Measurements from ENCODE around the gene VAV2. TPM values are rescaled to one million over a fixed set of nuclear protein-coding genes. Genes with fewer than 3 reads are reported as not detected.

Gene VAV2
- total RNA-seq, 3 donors from 2014 or later: 29.4 to 34.8 (median 34.5) TPM

DNA sequence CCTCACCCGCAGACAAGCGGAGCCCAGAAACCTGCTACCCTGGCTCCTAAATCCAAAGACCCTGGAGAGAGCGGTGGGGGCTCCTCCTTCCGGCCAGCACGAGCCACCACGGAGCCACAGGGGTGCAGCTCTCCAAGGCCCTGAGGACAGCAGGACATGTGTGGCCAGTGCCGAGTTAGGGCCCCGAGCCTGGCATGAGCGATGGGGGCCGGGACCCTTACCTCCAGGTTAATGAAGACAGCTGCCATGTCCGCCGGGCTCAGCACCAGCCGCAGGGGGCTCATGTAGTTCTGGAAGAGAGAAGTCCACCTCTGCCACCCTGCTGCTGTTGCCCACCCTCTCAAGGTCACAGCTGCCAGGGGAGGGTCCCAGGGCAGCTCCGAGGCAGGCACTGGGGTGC, 185.1 kb downstream of the VAV2 start:
- Histone ChIP-seq H3K9me3 (no peaks in the 10 kb centered on the region), H3K4me3 (no peak overlapping the region), H3K4me1 (ENCODE audit: low read depth) (no peaks in the 10 kb centered on the region), H3K36me3 (ENCODE audit: low read depth) (no peaks in the 10 kb centered on the region)
- ATAC-seq: no peak
- TF ChIP-seq, protein P1, sequence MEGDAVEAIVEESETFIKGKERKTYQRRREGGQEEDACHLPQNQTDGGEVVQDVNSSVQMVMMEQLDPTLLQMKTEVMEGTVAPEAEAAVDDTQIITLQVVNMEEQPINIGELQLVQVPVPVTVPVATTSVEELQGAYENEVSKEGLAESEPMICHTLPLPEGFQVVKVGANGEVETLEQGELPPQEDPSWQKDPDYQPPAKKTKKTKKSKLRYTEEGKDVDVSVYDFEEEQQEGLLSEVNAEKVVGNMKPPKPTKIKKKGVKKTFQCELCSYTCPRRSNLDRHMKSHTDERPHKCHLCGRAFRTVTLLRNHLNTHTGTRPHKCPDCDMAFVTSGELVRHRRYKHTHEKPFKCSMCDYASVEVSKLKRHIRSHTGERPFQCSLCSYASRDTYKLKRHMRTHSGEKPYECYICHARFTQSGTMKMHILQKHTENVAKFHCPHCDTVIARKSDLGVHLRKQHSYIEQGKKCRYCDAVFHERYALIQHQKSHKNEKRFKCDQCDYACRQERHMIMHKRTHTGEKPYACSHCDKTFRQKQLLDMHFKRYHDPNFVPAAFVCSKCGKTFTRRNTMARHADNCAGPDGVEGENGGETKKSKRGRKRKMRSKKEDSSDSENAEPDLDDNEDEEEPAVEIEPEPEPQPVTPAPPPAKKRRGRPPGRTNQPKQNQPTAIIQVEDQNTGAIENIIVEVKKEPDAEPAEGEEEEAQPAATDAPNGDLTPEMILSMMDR (IDR thresholded peaks at IDR 0.05): no peak
- intact Hi-C loops (cut with DNase I, micrococcal nuclease): no loop called here
- no peak for DNase-seq

DNA sequence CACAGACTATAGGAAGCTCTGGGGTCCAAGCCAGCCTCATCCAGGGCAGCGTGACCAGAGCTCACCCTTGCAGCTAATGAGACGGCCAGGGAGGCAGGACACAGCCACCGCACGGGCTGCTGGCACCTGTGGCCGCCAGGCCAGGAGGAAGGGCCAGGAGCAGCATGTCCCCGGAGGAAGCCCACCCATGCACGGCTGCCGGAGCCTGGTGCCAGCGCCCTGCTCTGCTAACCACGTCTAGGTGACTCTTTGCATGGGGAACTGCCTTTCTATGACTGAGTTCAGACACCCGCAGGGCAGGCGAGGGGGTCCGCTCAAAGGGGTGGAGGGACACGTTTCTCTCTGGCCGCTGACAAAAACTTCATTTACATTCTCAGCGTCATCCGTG, 185.5 kb downstream of the VAV2 start:
- DNase-seq: no peak
- H3K4me1 ChIP-seq (ENCODE audit: low read depth): no peaks in the 10 kb centered on the region
- H3K9me3 ChIP-seq: no peaks in the 10 kb centered on the region
- TF ChIP-seq, protein P1 (IDR thresholded peaks at IDR 0.05): no peak
- intact Hi-C loops (cut with DNase I, micrococcal nuclease): no loop called here
- H3K36me3 ChIP-seq (ENCODE audit: low read depth): no peaks in the 10 kb centered on the region
- no peak overlapping the region for H3K4me3 ChIP-seq
- ATAC-seq: no peak

DNA sequence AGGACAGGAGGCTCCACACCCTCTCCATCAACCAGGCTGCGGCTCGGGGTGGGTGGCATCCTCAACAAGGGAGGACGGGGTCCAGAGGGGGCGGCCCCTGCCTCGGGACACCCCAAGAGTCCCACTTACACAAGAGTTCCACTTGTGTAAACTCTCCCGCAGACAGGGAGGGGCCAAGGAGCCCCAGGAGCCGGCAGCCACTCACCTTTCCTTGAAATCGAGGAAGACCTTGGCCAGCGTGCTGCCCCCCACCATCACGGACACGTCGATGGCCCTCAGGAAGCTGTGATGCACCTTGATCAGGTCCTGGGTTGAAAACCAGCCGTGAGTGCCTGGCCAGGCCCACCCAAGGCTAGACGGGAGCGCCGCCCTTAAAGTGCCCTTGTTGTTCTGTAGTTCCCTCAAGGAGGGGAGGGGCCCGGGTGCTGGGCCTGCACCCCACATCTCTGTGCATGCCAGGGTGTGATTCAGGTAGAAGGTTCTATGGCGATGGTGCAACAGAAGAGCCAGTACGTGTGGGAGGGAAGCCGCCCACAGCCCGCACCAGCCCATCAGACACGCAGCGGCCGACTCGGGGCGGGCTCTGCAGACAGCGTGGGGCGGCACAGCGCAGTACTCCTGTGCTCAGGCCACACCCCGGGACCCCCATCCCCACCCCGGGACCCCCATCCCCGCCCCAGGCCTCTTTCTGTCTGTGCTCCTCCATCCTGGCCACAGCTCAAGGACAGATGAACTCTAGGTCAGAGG, 186.1 kb downstream of the VAV2 start:
- TF ChIP-seq, protein P1 (IDR thresholded peaks at IDR 0.05): no peak
- ATAC-seq (no peak), DNase-seq (no peak)
- Histone ChIP-seq H3K4me3 (no peak overlapping the region), H3K4me1 (ENCODE audit: low read depth) (no peaks in the 10 kb centered on the region), H3K9me3 (no peaks in the 10 kb centered on the region), H3K36me3 (ENCODE audit: low read depth) (no peaks in the 10 kb centered on the region)
- intact Hi-C loops (cut with DNase I, micrococcal nuclease): no loop called here

DNA sequence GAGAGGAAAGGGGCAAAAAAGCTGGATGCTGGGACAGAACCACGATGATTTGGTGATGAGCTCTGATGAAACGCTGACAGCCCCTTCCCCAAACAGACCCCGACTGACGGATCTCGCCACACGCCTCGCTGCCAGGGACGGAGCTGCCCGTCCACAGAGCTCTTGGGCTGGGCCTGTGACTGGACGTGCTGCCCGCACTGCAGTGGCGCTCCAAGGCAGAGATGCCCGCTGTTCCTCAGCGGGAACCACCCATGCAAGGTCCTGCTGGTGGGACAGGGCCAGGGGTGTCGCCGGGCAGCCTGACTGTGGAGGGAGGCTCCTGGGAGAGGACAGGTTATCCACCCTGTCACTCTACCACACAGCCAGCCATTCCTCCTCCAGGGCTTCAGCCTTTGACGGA, 187.9 kb downstream of the VAV2 start:
- no peak overlapping the region for H3K4me3 ChIP-seq
- H3K4me1 ChIP-seq (ENCODE audit: low read depth): no peaks in the 10 kb centered on the region
- DNase-seq: no peak
- H3K9me3 ChIP-seq: no peaks in the 10 kb centered on the region
- ATAC-seq: no peak
- no peaks in the 10 kb centered on the region for H3K36me3 ChIP-seq (ENCODE audit: low read depth)
- intact Hi-C loops (cut with DNase I, micrococcal nuclease): no loop called here
- TF ChIP-seq, protein P1 (IDR thresholded peaks at IDR 0.05): no peak

DNA sequence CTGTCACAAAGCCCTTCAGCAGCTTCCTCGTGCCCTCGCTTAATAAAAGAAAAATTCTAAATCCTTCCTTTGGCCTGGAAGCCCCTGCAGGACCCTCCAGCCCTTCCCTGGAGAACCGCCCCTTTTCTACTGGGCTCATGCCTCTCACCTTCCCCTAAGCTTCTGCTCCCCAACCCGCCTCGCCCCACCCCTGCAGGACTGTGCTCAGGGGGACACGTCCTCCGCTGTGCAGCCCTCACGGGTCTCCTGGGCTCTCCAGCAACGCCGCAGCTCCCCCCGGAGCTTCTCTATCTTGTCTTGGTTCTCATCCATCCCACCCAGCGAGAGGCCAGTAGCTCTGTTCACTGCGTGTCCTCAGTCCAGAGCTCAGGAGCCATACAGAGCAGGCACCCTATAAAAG, 188.4 kb downstream of the VAV2 start:
- H3K4me1 ChIP-seq (ENCODE audit: low read depth): no peaks in the 10 kb centered on the region
- no peak overlapping the region for H3K4me3 ChIP-seq
- no peaks in the 10 kb centered on the region for H3K9me3 ChIP-seq
- H3K36me3 ChIP-seq (ENCODE audit: low read depth): no peaks in the 10 kb centered on the region
- TF ChIP-seq, protein P1 (IDR thresholded peaks at IDR 0.05): no peak
- intact Hi-C loops (cut with DNase I, micrococcal nuclease): no loop called here
- DNase-seq (no peak), ATAC-seq (no peak)
